Activated naive CD8-positive, alpha-beta T cell treated with anti-CD3 and anti-CD28 coated beads for 36 hours (primary cell): Measurements from ENCODE around the gene RAB28. TPM values are rescaled to one million over a fixed set of nuclear protein-coding genes. Genes with fewer than 3 reads are reported as not detected.

Experiments used
- DNase-seq: peaks from one replicate; pipeline ENCODE4 v3.0.0; 2021
- H3K27ac Mint-ChIP-seq: one replicate; pipeline ENCODE4 v1.8.0; 2022; ENCODE audit warnings: mild to moderate bottlenecking, moderate library complexity, mixed read lengths
- H3K27me3 Mint-ChIP-seq: one replicate; pipeline ENCODE4 v1.8.0; 2022; ENCODE audit warnings: mild to moderate bottlenecking, mixed read lengths
- H3K36me3 Mint-ChIP-seq: one replicate; pipeline ENCODE4 v1.8.0; 2021; ENCODE audit warnings: mild to moderate bottlenecking, mixed read lengths
- H3K4me1 Mint-ChIP-seq: one replicate; pipeline ENCODE4 v1.8.0; 2021; ENCODE audit warnings: mixed read lengths
- H3K4me3 Mint-ChIP-seq: one replicate; pipeline ENCODE4 v1.8.0; 2022; ENCODE audit warnings: mild to moderate bottlenecking, moderate library complexity, mixed read lengths
- H3K9me3 Mint-ChIP-seq: one replicate; pipeline ENCODE4 v1.8.0; 2022; ENCODE audit warnings: mixed read lengths
- total RNA-seq, 2 experiments: library from RNA; stranded (reverse); gene quantifications; one replicate each; pipeline ENCODE4 v1.2.3, GENCODE V29; 2021

The RAB28 gene
- total RNA-seq, 2 experiments from 2014 or later = 13.6 to 15.8 TPM

DNA sequence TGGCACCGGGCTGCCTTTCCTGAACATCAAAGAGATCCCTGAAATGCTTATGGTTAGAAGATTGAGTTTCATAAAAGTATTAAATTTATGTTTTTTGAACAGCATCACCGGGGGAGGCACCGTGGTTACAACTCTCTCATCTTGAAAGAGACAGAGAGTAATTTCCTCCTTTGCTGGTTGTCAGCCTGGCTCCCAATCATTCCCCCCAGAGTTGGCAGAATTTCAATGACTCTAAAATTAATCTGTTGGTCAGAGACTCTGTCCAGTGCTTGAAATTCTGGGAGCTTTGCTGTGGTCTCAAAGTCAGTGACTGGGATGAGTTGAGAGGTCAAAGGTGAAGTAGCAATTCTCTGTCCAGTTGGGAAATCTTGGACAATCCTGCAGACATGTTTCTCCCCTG lies 135.9 kb downstream of the RAB28 start:
- H3K4me1 Mint-ChIP-seq = peaks cover 2% of the 10 kb centered on the region
- peaks cover 11% of the 10 kb centered on the region for H3K36me3 Mint-ChIP-seq
- no peaks in the 10 kb centered on the region for H3K9me3 Mint-ChIP-seq
- H3K4me3 Mint-ChIP-seq = no peak overlapping the region
- H3K27ac Mint-ChIP-seq = no peak overlapping the region
- no peaks in the 10 kb centered on the region for H3K27me3 Mint-ChIP-seq
- no peak for DNase-seq

GRCh38 chr4:13347517-13348125 lies 136.5 kb downstream of the RAB28 start:
- no peak for DNase-seq
- Mint-ChIP-seq H3K4me3 (no peak overlapping the region), H3K27me3 (no peaks in the 10 kb centered on the region), H3K9me3 (no peaks in the 10 kb centered on the region), H3K36me3 (peaks cover 9% of the 10 kb centered on the region), H3K4me1 (peaks cover 2% of the 10 kb centered on the region), H3K27ac (no peak overlapping the region)

DNA sequence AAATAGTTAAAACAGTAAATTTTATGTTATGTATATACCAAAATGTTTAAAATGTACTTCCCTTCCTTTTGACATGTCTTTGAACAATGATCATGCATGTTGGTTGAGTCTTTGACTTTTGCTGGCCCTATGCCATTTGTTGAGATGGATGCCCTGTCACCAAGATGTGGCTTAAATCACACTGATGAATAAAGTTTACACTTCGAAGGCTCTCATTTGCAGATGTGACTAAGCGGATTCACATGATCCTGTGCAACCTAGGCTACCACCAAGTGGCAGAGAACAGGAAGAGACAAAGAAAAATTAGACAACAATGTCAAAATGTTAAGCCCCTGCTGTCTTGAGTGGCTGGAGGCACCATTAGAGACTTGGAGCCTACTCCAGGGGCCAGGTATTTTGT lies 139.9 kb downstream of the RAB28 start:
- Mint-ChIP-seq H3K4me3 (no peak overlapping the region), H3K36me3 (peaks cover 9% of the 10 kb centered on the region), H3K27me3 (no peaks in the 10 kb centered on the region), H3K27ac (no peak overlapping the region), H3K9me3 (no peaks in the 10 kb centered on the region), H3K4me1 (peaks cover 2% of the 10 kb centered on the region)
- DNase-seq = no peak

GRCh38 chr4:13340672-13341071 lies 143.5 kb downstream of the RAB28 start:
- H3K27ac Mint-ChIP-seq = no peak overlapping the region
- peaks cover 2% of the 10 kb centered on the region for H3K9me3 Mint-ChIP-seq
- no peak for DNase-seq
- peaks cover 27% of the 10 kb centered on the region for H3K36me3 Mint-ChIP-seq
- no peak overlapping the region for H3K4me3 Mint-ChIP-seq
- no peaks in the 10 kb centered on the region for H3K27me3 Mint-ChIP-seq
- no peaks in the 10 kb centered on the region for H3K4me1 Mint-ChIP-seq

DNA sequence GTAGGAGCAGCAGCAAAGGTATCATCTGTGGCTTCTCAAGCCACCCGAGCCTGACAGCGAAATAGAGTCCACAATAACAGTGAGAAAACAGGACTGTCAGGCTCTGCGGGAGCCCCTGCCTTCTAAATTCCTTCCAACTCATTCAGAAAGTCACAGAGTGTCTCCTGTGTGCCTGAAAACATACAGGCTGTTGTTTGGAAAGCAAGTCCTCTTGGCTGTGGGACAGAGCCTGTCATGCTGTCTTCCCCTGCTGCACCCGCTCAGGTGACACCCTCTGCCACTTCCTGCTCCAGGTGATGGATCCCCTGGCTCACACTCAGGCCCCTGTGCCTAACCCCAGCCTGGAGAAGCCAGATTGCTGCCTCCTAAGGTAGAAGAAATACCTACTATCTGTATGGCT lies 152.3 kb downstream of the RAB28 start:
- no peaks in the 10 kb centered on the region for H3K27me3 Mint-ChIP-seq
- H3K27ac Mint-ChIP-seq = no peak overlapping the region
- H3K9me3 Mint-ChIP-seq = no peaks in the 10 kb centered on the region
- DNase-seq = no peak
- H3K36me3 Mint-ChIP-seq = peaks cover 17% of the 10 kb centered on the region
- H3K4me1 Mint-ChIP-seq = peaks cover 2% of the 10 kb centered on the region
- H3K4me3 Mint-ChIP-seq = no peak overlapping the region

- Mint-ChIP-seq H3K9me3 (no peaks in the 10 kb centered on the region), H3K27ac (no peak overlapping the region), H3K4me1 (peaks cover 2% of the 10 kb centered on the region), H3K36me3 (peaks cover 24% of the 10 kb centered on the region), H3K4me3 (no peak overlapping the region), H3K27me3 (no peaks in the 10 kb centered on the region)
- DNase-seq = no peak
Observed at GRCh38 chr4:13329963-13330362, 154.2 kb downstream of the RAB28 start.

- peaks cover 2% of the 10 kb centered on the region for H3K9me3 Mint-ChIP-seq
- no peak overlapping the region for H3K4me3 Mint-ChIP-seq
- H3K4me1 Mint-ChIP-seq = peaks cover 2% of the 10 kb centered on the region
- H3K27me3 Mint-ChIP-seq = no peaks in the 10 kb centered on the region
- H3K36me3 Mint-ChIP-seq = peaks cover 28% of the 10 kb centered on the region
- H3K27ac Mint-ChIP-seq = no peak overlapping the region
- no peak for DNase-seq
Observed at GRCh38 chr4:13329340-13329850, 154.7 kb downstream of the RAB28 start.

DNA sequence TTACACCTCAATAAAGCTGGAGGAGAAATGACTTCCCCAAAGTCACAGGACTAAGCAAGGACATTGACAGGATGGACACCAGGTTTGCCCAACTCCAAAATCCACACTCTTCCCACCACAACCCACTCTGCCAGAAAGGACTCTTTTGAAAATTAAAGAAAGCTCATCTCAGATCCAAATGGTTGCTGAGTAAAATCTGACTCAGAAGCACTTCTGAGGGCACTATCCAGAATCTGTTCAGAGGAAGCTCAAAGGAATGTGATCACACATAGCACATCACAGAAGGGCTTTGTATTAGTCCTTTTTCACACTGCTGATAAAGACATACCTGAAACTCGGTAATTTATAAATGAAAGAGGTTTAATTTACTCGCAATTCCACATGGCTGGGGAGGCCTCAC lies 155.5 kb downstream of the RAB28 start:
- Mint-ChIP-seq H3K9me3 (peaks cover 2% of the 10 kb centered on the region), H3K36me3 (peaks cover 31% of the 10 kb centered on the region), H3K27ac (no peak overlapping the region), H3K4me3 (no peak overlapping the region), H3K4me1 (peaks cover 2% of the 10 kb centered on the region), H3K27me3 (no peaks in the 10 kb centered on the region)
- DNase-seq = no peak

GRCh38 chr4:13327991-13328390 lies 156.1 kb downstream of the RAB28 start:
- no peak overlapping the region for H3K27ac Mint-ChIP-seq
- no peak overlapping the region for H3K4me3 Mint-ChIP-seq
- peaks cover 2% of the 10 kb centered on the region for H3K4me1 Mint-ChIP-seq
- H3K9me3 Mint-ChIP-seq = peaks cover 2% of the 10 kb centered on the region
- no peaks in the 10 kb centered on the region for H3K27me3 Mint-ChIP-seq
- no peak for DNase-seq
- H3K36me3 Mint-ChIP-seq = peaks cover 32% of the 10 kb centered on the region

DNA sequence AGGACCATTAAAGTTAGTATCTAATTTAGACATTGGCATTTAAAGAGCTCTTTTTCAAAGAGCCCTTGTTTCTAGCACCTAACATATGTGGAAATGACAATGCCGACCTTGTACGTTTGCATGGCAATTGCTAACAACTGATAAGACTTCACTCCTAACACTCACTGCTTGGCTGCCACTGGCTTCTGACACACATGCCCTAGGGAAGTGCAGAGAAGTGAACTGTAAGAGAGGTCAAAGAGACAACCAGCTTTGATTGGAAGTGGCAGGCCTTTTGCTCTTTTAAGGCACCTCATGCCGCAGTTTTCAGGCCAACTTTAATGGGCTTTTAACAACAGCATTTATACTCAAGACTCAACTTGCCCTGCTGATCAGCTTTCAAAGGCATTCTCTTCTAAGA lies 158.4 kb downstream of the RAB28 start:
- peaks cover 11% of the 10 kb centered on the region for H3K9me3 Mint-ChIP-seq
- no peak for DNase-seq
- no peak overlapping the region for H3K4me3 Mint-ChIP-seq
- no peak overlapping the region for H3K27ac Mint-ChIP-seq
- peaks cover 2% of the 10 kb centered on the region for H3K4me1 Mint-ChIP-seq
- peaks cover 44% of the 10 kb centered on the region for H3K36me3 Mint-ChIP-seq
- H3K27me3 Mint-ChIP-seq = no peaks in the 10 kb centered on the region

DNA sequence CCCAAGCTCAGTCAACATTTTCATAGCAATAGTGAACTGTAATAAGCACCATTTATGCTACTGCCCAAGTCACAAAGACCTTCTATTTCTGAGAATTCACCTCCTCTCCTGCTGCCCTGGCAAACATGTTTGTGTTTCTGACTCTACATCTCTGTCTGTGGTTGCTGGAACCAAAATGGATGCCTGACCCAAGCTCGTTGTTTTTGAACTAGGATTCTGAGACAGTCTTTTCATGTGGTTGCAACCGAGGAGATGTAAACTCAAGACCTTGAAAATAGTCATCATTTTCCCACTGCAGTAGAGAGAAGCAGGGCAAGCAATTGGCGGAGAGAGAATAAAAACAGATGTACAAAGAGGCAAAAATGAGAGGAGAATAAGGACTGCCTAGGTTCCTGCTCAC lies 160.2 kb downstream of the RAB28 start:
- H3K27me3 Mint-ChIP-seq = no peaks in the 10 kb centered on the region
- H3K4me1 Mint-ChIP-seq = no peaks in the 10 kb centered on the region
- no peak overlapping the region for H3K4me3 Mint-ChIP-seq
- no peak overlapping the region for H3K27ac Mint-ChIP-seq
- peaks cover 18% of the 10 kb centered on the region for H3K9me3 Mint-ChIP-seq
- H3K36me3 Mint-ChIP-seq = peaks cover 44% of the 10 kb centered on the region
- no peak for DNase-seq

- H3K4me1 Mint-ChIP-seq = no peaks in the 10 kb centered on the region
- no peak overlapping the region for H3K27ac Mint-ChIP-seq
- no peak overlapping the region for H3K4me3 Mint-ChIP-seq
- DNase-seq = no peak
- peaks cover 40% of the 10 kb centered on the region for H3K36me3 Mint-ChIP-seq
- peaks cover 18% of the 10 kb centered on the region for H3K9me3 Mint-ChIP-seq
- H3K27me3 Mint-ChIP-seq = no peaks in the 10 kb centered on the region
Observed at GRCh38 chr4:13322681-13323101, 161.4 kb downstream of the RAB28 start.

Other genes starting within 250 kb of the RAB28 start
- gene NKX3-2, start 60.2 kb upstream of the RAB28 start, total RNA-seq = not detected
- 10 to 100 TPM; 33.5 to 34.8 TPM for gene BOD1L1, start 143.4 kb upstream of the RAB28 start, total RNA-seq